Measurements from ENCODE around the gene HOXA6.

HOXA6 gene

DNA sequence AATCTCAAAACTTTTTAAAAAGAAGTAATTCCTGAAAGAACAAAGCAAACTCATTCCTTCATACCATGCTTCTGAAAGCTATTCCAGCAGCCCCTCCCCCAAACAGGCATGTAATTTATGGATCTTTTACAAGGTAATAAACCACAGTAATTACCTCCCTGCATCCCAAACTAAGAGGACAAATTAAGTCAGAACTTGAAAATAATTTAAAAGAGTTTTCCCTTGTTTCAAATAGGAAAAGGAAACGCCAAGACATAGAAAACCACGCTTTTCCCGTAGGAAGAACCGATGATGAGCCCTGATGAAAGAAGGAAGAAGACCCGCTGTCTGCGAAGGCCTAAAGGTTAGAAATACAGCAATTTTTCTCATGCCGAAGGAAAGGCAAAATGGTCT is 25.9 kb downstream of the HOXA6 start:
- DNase-seq, result no peak

GRCh38 chr7:27119412-27119911 is 28.1 kb downstream of the HOXA6 start:
- DNase-seq, result no peak

GRCh38 chr7:27118580-27118979 is 29.0 kb downstream of the HOXA6 start:
- DNase-seq, result no peak

DNA sequence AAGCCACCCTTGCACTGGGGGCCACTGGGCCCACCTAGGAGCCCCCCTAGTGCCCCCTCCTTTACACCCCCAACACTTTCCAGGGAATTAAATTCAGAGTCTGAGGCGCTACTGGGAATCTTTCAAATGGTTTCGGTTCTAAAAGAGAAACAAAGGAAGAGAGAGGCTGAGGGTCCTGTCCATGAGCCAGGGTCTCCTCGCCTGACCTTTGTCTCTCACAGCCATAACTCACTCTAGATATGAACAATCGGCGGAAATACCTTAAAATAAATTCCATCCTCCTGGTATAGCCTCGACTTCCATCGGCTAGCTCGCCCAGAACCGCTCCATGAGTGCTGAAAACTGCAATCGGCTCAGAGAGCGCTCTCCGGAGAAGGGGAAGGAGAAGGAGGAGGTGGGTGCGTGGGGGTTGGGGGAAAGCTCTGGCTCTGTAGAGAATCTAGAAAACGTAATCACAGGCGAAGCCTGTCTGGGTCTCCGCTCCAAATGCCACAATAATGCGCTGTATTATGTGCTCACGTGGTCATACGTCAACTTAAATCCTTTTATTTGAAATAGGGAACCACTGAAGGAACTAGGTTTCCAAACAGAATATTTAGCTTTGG is 29.6 kb downstream of the HOXA6 start:
- DNase-seq, result no peak

DNA sequence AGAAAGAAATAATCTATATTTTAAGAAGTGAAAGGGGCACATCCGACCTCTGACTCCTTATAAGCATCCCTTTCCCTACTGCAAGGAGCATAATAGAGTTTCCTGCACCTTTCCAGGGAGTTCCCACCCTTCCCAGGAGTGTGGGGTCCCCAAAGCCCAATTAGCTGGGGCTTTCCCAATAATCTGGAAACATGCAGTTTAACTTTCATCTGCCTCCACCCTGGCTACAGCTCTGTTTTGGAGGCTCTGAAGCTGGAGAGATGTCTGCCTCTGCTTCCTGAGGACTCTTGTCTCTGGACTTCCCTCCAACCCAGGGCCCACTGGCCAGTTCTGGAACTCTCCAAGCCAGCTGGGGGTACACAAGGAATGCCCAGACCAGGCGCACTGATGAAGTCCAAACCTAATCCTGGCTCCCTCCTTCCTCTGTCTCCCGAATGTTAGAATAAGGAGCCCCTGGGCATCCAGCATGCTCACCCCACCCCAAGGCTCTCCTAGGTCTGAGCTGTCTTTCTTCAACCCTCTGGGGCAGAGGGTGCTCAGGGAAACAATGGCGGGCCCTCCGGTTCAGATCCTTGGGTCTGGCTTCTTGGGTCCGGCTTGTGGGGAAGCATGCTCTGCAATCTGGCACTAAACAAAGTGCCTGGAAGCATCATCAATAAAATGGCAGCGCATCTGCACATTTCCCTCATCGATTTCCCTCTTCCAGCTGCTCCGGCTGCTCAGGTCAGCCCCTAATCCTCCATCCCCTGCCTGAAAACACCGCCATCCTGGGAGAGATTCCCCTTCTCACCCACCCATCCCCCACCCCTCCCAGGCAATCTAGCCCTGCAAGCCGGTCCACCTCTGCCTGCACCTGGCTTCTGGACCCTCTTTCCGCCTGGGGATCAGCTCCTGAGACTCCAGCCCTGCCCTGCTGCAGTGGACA is 30.4 kb downstream of the HOXA6 start:
- no peak for DNase-seq

DNA sequence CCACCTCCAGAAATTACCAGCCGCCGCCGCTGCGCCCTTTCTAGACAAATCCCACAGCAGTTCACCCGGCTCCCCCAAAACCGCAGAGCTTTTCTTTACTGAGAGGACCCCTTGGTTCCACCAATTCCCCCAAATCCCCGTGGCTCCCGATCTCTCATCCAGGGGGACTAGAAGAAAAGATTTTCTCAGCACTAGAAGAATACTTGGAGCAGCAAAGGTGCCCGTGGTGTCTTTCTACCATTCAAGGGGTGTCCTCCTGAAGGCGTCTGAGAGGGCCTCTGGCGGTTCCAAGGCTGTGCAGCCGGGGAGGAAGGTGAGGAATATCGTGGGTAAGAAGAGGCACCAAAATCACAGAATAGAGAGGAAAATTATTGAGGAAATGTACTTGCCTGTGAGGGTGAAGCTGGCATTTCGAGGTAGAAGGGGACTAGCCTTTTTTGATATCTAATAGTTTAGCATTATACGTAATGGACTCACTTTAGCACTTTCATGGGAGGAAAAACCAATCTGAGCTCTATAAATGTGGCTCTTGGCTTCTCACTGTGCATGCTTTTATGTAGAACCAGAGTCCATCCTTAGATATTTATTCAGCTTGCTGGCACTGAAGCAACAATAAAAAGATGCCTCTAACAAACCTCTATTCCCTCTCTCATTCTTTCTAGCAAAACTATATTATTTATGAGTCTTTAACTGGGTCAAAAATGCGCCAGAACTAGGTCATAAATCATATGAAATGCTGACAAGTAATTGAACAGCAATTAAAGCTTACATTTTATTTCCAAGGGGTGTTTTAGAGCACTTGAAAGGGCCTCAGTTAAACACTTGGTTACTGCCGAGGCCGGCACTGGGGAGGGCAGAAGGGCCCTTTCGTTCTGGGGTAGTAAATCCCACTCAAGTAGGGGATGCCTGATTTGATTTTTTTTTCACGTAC is 31.3 kb downstream of the HOXA6 start:
- no peak for DNase-seq

DNA sequence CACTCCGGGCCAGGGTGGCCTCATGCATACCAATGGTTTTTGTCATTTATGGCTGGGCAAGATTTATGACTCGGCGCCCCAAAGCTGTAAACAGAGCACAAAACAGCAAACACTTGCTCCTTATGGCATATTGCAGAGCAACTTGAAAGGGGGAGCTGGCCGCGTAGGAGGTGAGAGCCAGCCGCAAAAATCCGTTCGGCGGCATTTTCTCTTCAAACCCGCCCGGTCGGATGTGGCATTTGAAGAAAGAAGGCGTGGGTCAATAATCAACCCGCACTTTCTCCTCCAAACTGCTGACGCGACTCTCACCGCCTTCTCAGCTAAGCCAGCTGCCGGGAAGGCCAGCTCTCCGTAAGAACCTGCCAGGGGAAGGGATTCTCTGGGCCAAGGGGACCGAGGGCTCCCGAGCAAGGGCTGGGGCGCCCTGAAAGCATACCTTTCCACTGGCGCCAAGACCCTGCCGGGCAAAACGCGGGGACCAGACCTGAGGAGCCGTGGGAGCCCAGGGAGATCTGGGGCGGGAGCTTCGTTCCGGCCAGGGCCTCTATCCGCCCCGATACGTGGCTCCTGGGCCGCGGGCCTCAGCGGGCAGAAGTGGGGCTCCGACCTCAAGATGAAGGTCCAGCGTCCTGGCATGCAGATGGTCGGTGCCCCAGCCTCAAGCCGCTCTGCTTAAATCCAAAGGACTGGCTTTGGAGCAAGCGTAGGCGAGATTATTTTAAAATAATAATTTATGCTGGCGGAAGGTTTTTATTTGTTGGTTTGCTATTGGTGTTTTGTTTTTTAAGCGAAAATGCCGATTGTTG is 32.1 kb downstream of the HOXA6 start:
- DNase-seq, result no peak

DNA sequence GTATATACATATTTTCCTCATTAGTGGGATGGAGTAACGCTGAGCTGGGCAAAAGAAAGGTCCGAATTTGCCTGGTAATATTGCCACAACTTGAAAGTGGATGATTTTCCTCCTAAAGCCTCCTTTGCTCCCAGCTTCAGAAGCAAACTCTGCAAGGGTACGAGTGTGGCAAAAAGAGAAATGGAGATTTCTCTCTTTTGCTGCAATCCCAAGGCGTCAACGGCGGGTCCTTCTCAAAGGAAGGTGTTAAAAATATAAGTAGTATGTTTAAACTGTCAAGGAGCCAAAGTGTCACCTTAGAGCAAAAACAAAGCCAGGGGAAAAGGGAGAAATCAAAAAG is 32.7 kb downstream of the HOXA6 start:
- no peak for DNase-seq

DNA sequence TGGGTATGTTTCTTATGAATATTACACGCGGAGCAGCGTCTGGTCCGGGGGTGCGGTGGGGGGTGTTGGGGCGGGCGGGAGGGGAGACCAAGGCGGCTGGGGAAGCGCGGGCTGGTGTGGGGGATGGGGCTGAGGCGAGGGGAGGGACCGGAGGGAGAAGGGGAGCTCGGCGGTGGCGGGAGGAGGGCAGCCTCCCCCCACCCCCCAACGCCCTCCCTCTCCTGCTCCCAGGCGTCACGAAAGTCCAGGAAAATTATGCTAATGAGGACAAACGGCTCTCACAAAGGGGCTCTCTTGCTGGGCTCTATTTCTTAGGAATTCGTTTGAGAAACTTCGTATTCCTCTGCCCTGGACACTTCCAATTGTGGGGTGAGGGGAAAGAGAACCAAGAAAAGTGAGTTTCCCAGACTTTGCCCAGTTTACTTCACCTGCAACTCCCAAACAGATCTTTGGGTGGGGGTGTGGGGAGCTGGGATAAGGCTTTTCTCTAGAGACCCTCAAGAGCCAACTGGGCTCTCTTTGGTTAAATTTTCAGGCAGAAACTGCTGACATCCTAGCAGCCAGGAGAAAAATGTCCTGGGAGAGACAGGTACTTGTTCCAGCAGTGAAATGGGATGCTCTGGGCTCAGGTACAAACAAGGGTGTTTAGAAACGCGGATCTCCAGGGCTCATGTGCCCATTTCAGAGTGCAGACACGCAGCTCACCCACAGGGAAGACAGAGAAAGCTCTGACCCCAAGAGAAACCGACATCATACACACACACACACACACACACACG is 33.4 kb downstream of the HOXA6 start:
- DNase-seq, result peak; percentile 34 to 39

GRCh38 chr7:27112955-27113949 is 34.3 kb downstream of the HOXA6 start:
- peak in 1 of 2 experiments; percentile 35 for DNase-seq

- no peak for DNase-seq
These were observed 35.2 kb downstream of the HOXA6 start for GRCh38 chr7:27112361-27112760.

GRCh38 chr7:27111751-27112277 is 35.8 kb downstream of the HOXA6 start:
- DNase-seq, result no peak

GRCh38 chr7:27111042-27111750 is 36.4 kb downstream of the HOXA6 start:
- no peak for DNase-seq

- DNase-seq, result no peak
These were observed 37.2 kb downstream of the HOXA6 start for GRCh38 chr7:27110186-27111031.

DNA sequence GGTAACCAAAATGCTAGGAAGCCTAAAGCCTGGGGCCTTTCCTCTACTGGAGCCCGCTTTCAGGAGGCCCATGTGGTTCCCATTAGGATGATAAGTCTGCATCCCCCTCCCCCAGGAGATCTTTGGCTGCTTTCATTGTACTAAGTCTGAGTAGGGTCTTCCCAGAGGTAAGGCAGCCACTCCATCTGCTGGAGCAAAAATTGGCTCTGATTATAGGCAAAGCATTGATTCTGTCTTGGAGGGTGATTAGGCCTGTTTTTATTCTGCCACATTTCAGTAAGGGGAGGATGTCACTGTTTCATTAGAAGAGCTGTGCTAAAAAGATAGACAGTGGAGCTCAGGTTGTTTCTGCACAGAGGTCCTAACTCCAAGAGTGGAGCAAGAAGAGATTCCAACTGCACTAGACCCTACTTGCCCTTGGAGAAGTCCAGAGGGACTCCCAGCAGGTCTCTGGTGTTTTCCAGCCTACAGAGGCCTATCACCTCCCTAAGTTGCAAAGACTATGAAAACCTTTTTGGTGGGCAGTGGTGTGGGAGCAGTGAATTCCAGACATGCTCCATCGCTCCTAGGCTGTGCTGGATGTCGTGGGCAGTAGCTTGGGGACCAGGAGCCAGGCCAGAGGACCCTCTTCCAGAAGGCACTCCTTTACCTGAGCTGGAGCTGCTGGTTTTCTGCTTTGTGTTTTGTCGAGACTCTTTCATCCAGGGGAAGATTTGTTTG is 37.9 kb downstream of the HOXA6 start:
- no peak for DNase-seq

GRCh38 chr7:27108390-27109127 is 39.0 kb downstream of the HOXA6 start:
- no peak for DNase-seq

Data from NCI-H2081 (cell line).